K562 (cell line): ENCODE measurements around the gene IKBKE. TPM values are rescaled to one million over a fixed set of nuclear protein-coding genes. Genes with fewer than 3 reads are reported as not detected.
A peak's percentile ranks its signal among the peaks of the same experiment; 100 is the strongest.

Experiments used
- CBX1 ChIP-seq: sonication (generic); IDR thresholded peaks from 2 replicates; pipeline ENCODE4 v1.6.1; 2016; ENCODE audit warnings: antibody characterized with exemption, low read depth, mild to moderate bottlenecking
- E2F3 ChIP-seq: fragments of 250-450 bp; sonication (Bioruptor Pico); IDR thresholded peaks from 2 replicates; pipeline ENCODE4 v1.4.0; 2020; ENCODE audit warnings: mild to moderate bottlenecking
- EP400 ChIP-seq: fragments of 450-650 bp; IDR thresholded peaks from 2 replicates; pipeline ENCODE4 v1.6.1; 2017; ENCODE audit warnings: antibody characterized with exemption, mild to moderate bottlenecking, moderate library complexity
- ERF ChIP-seq: fragments of 450-650 bp; formaldehyde crosslinking; IDR thresholded peaks from 2 replicates; pipeline ENCODE4 v1.4.0; 2020; ENCODE audit warnings: mild to moderate bottlenecking, mixed read lengths
- NKRF ChIP-seq: fragments of 450-650 bp; IDR thresholded peaks from 2 replicates; pipeline ENCODE4 v1.6.1; 2016; ENCODE audit warnings: borderline replicate concordance
- PCBP2 ChIP-seq: fragments of 200-400 bp; formaldehyde crosslinking; IDR thresholded peaks from 2 replicates; pipeline ENCODE4 v1.6.1; 2018; ENCODE audit warnings: low read length, low read depth, mild to moderate bottlenecking, moderate library complexity; ENCODE audit not compliant: poor library complexity, severe bottlenecking
- ZBTB11 ChIP-seq, 3 experiments: fragments of 200-800 bp in 1 of 3; fragments of 250-450 bp in 1 of 3; fragments of 450-650 bp in 1 of 3; sonication (Bioruptor Pico) in 1 of 3; sonication (Bioruptor generic) in 1 of 3; formaldehyde crosslinking in 1 of 3; IDR thresholded peaks; 2 replicates each; pipeline versions ENCODE4 v1.6.1 to v1.8.0; 2016 to 2022; ENCODE audit warnings: mild to moderate bottlenecking in 2 of 3, missing genetic modification characterization in 2 of 3, missing compliant biosample characterization in 1 of 3, moderate library complexity in 1 of 3
- ZNF445 ChIP-seq: fragments of 250-450 bp; sonication (Bioruptor Pico); IDR thresholded peaks from 2 replicates; pipeline ENCODE4 v1.4.0; 2020; ENCODE audit warnings: low read depth, mild to moderate bottlenecking, moderate library complexity
- polyA plus RNA-seq, 8 experiments: library from polyadenylated mRNA; depleted of rRNA in 4 of 8; stranded (reverse) in 5 of 8; unstranded in 3 of 8; fragments of >200 nt; fragmentation: Nextera tagmentation in 2 of 8; fragmentation: Illumina TruSeq in 1 of 8; extraction: Ambion mirVana in 2 of 8; extraction: Trizol in 1 of 8; gene quantifications; 2 replicates each; pipeline versions ENCODE4 v1.2.1 to v1.2.3, GENCODE V29; 2011 to 2014; ENCODE audit warnings: inconsistent platforms in 1 of 8, missing spikeins in 1 of 8
- total RNA-seq, 7 experiments: library from RNA; depleted of rRNA in 6 of 7; stranded (reverse); fragments of >200 nt in 6 of 7; fragmentation: Illumina TruSeq in 2 of 7; extraction: Trizol in 2 of 7; gene quantifications; 2 replicates each; pipeline versions ENCODE4 v1.2.1 to v1.2.3, GENCODE V29; 2011 to 2021; ENCODE audit warnings: low replicate concordance in 1 of 7
- TF ChIP-seq, protein P1 (sequence below): fragments of 250-450 bp; sonication (Bioruptor Pico); IDR thresholded peaks from 2 replicates; pipeline ENCODE4 v1.8.0; 2021; ENCODE audit warnings: moderate library complexity, mild to moderate bottlenecking, inconsistent platforms
- TF ChIP-seq, protein P2 (sequence below): sonication (generic); formaldehyde crosslinking; IDR thresholded peaks from 2 replicates; pipeline ENCODE4 v1.8.1; 2023; ENCODE audit warnings: mild to moderate bottlenecking, missing genetic modification reagents

The IKBKE gene
- total and polyA plus RNA-seq, 9 of the 15 experiments (the other 6 are each of a cell fraction or from before 2014, with no cell fraction given) = 2.3 to 9.0 (median 4.8) TPM

GRCh38 chr1:206505702-206506355 is 35.6 kb downstream of the IKBKE start (continued):
- TF ChIP-seq ZBTB11 (CRISPR knock-in tag; IDR thresholded peaks at IDR 0.05) (no peak), NKRF (no peak), ERF (CRISPR knock-in tag) (no peak), PCBP2 (no peak), E2F3 (CRISPR knock-in tag) (0 out of 2 replicates have a peak, but pooled peaks have one; percentile 36), EP400 (no peak), ZNF445 (CRISPR knock-in tag) (0 out of 2 replicates have a peak, but pooled peaks have one; percentile 20), CBX1 (no peak)
- TF ChIP-seq, protein P1, sequence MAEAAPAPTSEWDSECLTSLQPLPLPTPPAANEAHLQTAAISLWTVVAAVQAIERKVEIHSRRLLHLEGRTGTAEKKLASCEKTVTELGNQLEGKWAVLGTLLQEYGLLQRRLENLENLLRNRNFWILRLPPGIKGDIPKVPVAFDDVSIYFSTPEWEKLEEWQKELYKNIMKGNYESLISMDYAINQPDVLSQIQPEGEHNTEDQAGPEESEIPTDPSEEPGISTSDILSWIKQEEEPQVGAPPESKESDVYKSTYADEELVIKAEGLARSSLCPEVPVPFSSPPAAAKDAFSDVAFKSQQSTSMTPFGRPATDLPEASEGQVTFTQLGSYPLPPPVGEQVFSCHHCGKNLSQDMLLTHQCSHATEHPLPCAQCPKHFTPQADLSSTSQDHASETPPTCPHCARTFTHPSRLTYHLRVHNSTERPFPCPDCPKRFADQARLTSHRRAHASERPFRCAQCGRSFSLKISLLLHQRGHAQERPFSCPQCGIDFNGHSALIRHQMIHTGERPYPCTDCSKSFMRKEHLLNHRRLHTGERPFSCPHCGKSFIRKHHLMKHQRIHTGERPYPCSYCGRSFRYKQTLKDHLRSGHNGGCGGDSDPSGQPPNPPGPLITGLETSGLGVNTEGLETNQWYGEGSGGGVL (CRISPR knock-in tag) = no peak
- TF ChIP-seq, protein P2, sequence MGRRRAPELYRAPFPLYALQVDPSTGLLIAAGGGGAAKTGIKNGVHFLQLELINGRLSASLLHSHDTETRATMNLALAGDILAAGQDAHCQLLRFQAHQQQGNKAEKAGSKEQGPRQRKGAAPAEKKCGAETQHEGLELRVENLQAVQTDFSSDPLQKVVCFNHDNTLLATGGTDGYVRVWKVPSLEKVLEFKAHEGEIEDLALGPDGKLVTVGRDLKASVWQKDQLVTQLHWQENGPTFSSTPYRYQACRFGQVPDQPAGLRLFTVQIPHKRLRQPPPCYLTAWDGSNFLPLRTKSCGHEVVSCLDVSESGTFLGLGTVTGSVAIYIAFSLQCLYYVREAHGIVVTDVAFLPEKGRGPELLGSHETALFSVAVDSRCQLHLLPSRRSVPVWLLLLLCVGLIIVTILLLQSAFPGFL (CRISPR knock-in tag) = no peak
